T-cell (primary cell): ENCODE data around the gene CAPN8. TPM values are rescaled to one million over a fixed set of nuclear protein-coding genes. Genes with fewer than 3 reads are reported as not detected.

Experiments
- ATAC-seq, 4 experiments: fragments of 200-7000 bp in 3 of 4; fragments of 150-1000 bp in 1 of 4; cut with Tn5 transposase; replicated peaks in 1 of 4; 1 replicate in 3 of 4; 2 replicates in 1 of 4; pipeline ENCODE4 v1.10.0; 2021; ENCODE audit warnings: moderate library complexity in 3 of 4, mild to moderate bottlenecking in 2 of 4, moderate number of reproducible peaks in 1 of 4
- CTCF ChIA-PET, 2 donors: fragments of 300-600 bp; sonication (Branson Sonifier 250); formaldehyde crosslinking; loops; one replicate each; lab custom pipeline; 2022; ENCODE audit warnings: antibody characterized with exemption in 2 of 2; lab: Charles Lee
- POLR2A ChIA-PET, 2 donors: fragments of 300-600 bp; sonication (Branson Sonifier 250); formaldehyde crosslinking; loops; one replicate each; lab custom pipeline; 2022; ENCODE audit warnings: antibody characterized with exemption in 2 of 2; lab: Charles Lee
- DNase-seq, 35 experiments: peaks; one replicate each; pipeline versions ENCODE4 v3.0.0 to v3.0.0-alpha.2; 2013 to 2023
- H3K27ac ChIP-seq: one replicate; pipeline ENCODE4 v1.5.1; 2013; ENCODE audit warnings: low read length
- H3K27me3 ChIP-seq, 2 experiments: replicated peaks in 1 of 2; 1 replicate in 1 of 2; 2 replicates in 1 of 2; pipeline versions ENCODE4 v1.6.1 to v1.7.0; 2013; ENCODE audit warnings: low read length in 1 of 2, mixed read lengths in 1 of 2; ENCODE audit not compliant: control insufficient read depth in 2 of 2, insufficient read depth in 2 of 2; ENCODE audit errors: extremely low read depth in 1 of 2
- H3K36me3 ChIP-seq, 2 donors: 1 replicate in 1 of 2; 2 replicates in 1 of 2; pipeline versions ENCODE4 v1.6.1 to v1.7.0; 2013; ENCODE audit warnings: low read length in 1 of 2; ENCODE audit not compliant: control insufficient read depth in 2 of 2, insufficient read depth in 1 of 2; ENCODE audit errors: extremely low read depth in 1 of 2
- H3K4me1 ChIP-seq, 2 experiments: 1 replicate in 1 of 2; 2 replicates in 1 of 2; pipeline versions ENCODE4 v1.6.1 to v1.7.0; 2013; ENCODE audit warnings: low read length in 2 of 2, mixed read lengths in 1 of 2; ENCODE audit not compliant: insufficient read depth in 2 of 2, control insufficient read depth in 1 of 2; ENCODE audit errors: extremely low read depth in 1 of 2
- H3K4me3 ChIP-seq, 2 donors: 1 replicate in 1 of 2; 2 replicates in 1 of 2; pipeline versions ENCODE4 v1.5.1 to v1.7.0; 2013; ENCODE audit warnings: mild to moderate bottlenecking in 2 of 2, low read length in 1 of 2, moderate library complexity in 1 of 2; ENCODE audit not compliant: control insufficient read depth in 1 of 2; ENCODE audit errors: extremely low read depth in 1 of 2
- H3K9me3 ChIP-seq: 2 replicates; pipeline ENCODE4 v1.7.0; 2013
- H3K27ac Mint-ChIP-seq, 2 donors: one replicate each; pipeline ENCODE4 v1.8.0; 2020 to 2021; ENCODE audit warnings: mild to moderate bottlenecking in 2 of 2, mixed read lengths in 2 of 2
- H3K27me3 Mint-ChIP-seq, 2 donors: one replicate each; pipeline ENCODE4 v1.8.0; 2021 to 2022; ENCODE audit warnings: mixed read lengths in 2 of 2
- H3K36me3 Mint-ChIP-seq: one replicate; pipeline ENCODE4 v1.8.0; 2021; ENCODE audit warnings: mixed read lengths
- H3K4me1 Mint-ChIP-seq, 3 donors: one replicate each; pipeline ENCODE4 v1.8.0; 2020 to 2022; ENCODE audit warnings: mixed read lengths in 3 of 3, mild to moderate bottlenecking in 1 of 3
- H3K4me3 Mint-ChIP-seq, 3 donors: one replicate each; pipeline ENCODE4 v1.8.0; 2020 to 2022; ENCODE audit warnings: mild to moderate bottlenecking in 3 of 3, mixed read lengths in 3 of 3, moderate library complexity in 3 of 3
- H3K9me3 Mint-ChIP-seq, 3 donors: one replicate each; pipeline ENCODE4 v1.8.0; 2020 to 2022; ENCODE audit warnings: mixed read lengths in 3 of 3
- WGBS: methylation state at CpG from one replicate; pipeline ENCODE4 v1.1.5; 2013; ENCODE audit warnings: missing lambda C conversion rate; ENCODE audit not compliant: insufficient coverage; 5-methylcytosine and 5-hydroxymethylcytosine counted together
- total RNA-seq, 35 experiments: library from RNA in 6 of 35; stranded (reverse) in 6 of 35; fragments of 120-200 nt in 1 of 35; gene quantifications; one replicate each; pipeline versions ENCODE4 v1.2.1 to v1.2.4 and lab custom pipeline; 2013 to 2026

The CAPN8 gene
- total RNA-seq, 5 donors from 2014 or later (not counting 1 experiment from before 2014, with no cell fraction given) = 0.38 to 0.99 (median 0.56) TPM

GRCh38 chr1:223504741-223505140, 160.8 kb downstream of the CAPN8 start:
- Histone ChIP-seq H3K4me1 (no peaks in the 10 kb centered on the region), H3K9me3 (no peaks in the 10 kb centered on the region), H3K4me3 (no peak overlapping the region), H3K27ac (no peak overlapping the region), H3K36me3 (no peaks in the 10 kb centered on the region), H3K27me3 (no peaks in the 10 kb centered on the region)
- no peaks in the 10 kb centered on the region for H3K9me3 Mint-ChIP-seq
- ChIA-PET CTCF (interaction anchor here in 1 of 2 donors (0.7 kb wide), 1 partner anchor 29 kb away, joined by 3 read pairs; no protein-coding TSS in a partner anchor), POLR2A (no interaction called here)
- no peak for ATAC-seq
- H3K4me3 Mint-ChIP-seq = no peak overlapping the region
- no peaks in the 10 kb centered on the region for H3K36me3 Mint-ChIP-seq
- no peak for DNase-seq
- no peaks in the 10 kb centered on the region for H3K27me3 Mint-ChIP-seq
- peaks cover 0 to 9% (median 0%) of the 10 kb centered on the region in 3 donors for H3K4me1 Mint-ChIP-seq
- 90% methylated on average over 2 of the region's 4 CpGs for WGBS
- H3K27ac Mint-ChIP-seq = no peak overlapping the region

DNA sequence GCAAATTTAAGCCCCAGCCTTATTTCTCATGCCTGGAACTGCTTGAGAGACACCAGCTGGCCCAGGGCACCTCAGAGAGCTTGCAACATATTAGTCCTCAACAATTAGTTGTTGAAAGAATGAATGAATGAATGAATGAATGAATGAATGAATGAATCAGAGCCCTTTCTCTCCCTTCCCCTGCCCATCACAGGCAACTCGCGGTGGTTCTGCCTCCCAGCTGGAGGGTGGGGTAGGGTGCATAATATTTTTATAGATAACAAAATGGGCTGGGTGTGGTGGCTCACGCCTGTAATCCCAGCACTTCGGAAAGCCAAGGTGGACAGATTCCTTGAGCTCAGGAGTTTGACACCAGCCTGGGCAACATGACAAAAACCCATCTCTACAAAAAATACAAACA, 162.2 kb downstream of the CAPN8 start:
- Mint-ChIP-seq H3K4me1 (peaks cover 0 to 4% (median 0%) of the 10 kb centered on the region in 3 donors), H3K36me3 (no peaks in the 10 kb centered on the region), H3K27me3 (no peaks in the 10 kb centered on the region), H3K4me3 (no peak overlapping the region), H3K27ac (no peak overlapping the region), H3K9me3 (no peaks in the 10 kb centered on the region)
- Histone ChIP-seq H3K36me3 (no peaks in the 10 kb centered on the region), H3K4me3 (no peak overlapping the region), H3K27me3 (no peaks in the 10 kb centered on the region), H3K27ac (no peak overlapping the region), H3K4me1 (no peaks in the 10 kb centered on the region), H3K9me3 (no peaks in the 10 kb centered on the region)
- WGBS = no CpG with 5 or more reads among the region's 4 CpGs
- POLR2A ChIA-PET = interaction anchor here in 1 of 2 donors (0.6 kb wide), 1 partner anchor 875 kb away, joined by 5 read pairs; no protein-coding TSS in a partner anchor
- no peak for DNase-seq
- CTCF ChIA-PET = no interaction called here
- ATAC-seq = no peak

GRCh38 chr1:223500560-223501425, 164.7 kb downstream of the CAPN8 start:
- no peaks in the 10 kb centered on the region for H3K4me1 ChIP-seq
- no peaks in the 10 kb centered on the region for H3K27me3 Mint-ChIP-seq
- H3K27ac Mint-ChIP-seq = no peak overlapping the region
- no peaks in the 10 kb centered on the region for H3K9me3 ChIP-seq
- ChIA-PET CTCF (interaction anchor here (0.6 to 1.0 kb wide), 3 partner anchors 12 to 49 kb away, joined by 3 read pairs; no protein-coding TSS in a partner anchor), POLR2A (no interaction called here)
- no peak for DNase-seq
- H3K9me3 Mint-ChIP-seq = no peaks in the 10 kb centered on the region
- H3K36me3 ChIP-seq = no peaks in the 10 kb centered on the region
- H3K27ac ChIP-seq = no peak overlapping the region
- no peaks in the 10 kb centered on the region for H3K36me3 Mint-ChIP-seq
- peaks cover 0 to 3% (median 0%) of the 10 kb centered on the region in 3 donors for H3K4me1 Mint-ChIP-seq
- 59% methylated on average over 5 of the region's 11 CpGs for WGBS
- no peak overlapping the region for H3K4me3 Mint-ChIP-seq
- peaks cover 0 to 3% of the 10 kb centered on the region in 2 experiments for H3K27me3 ChIP-seq
- ATAC-seq = no peak
- H3K4me3 ChIP-seq = no peak overlapping the region

- H3K27ac Mint-ChIP-seq = no peak overlapping the region
- no peaks in the 10 kb centered on the region for H3K36me3 ChIP-seq
- H3K36me3 Mint-ChIP-seq = no peaks in the 10 kb centered on the region
- WGBS = 95% methylated on average over 3 of the region's 6 CpGs
- H3K4me3 Mint-ChIP-seq = no peak overlapping the region
- no peaks in the 10 kb centered on the region for H3K9me3 Mint-ChIP-seq
- no peak overlapping the region for H3K4me3 ChIP-seq
- no peak for DNase-seq
- H3K4me1 ChIP-seq = no peaks in the 10 kb centered on the region
- CTCF ChIA-PET = no interaction called here
- H3K9me3 ChIP-seq = no peaks in the 10 kb centered on the region
- peaks cover 0 to 3% of the 10 kb centered on the region in 2 experiments for H3K27me3 ChIP-seq
- H3K27me3 Mint-ChIP-seq = no peaks in the 10 kb centered on the region
- H3K27ac ChIP-seq = no peak overlapping the region
- no peaks in the 10 kb centered on the region for H3K4me1 Mint-ChIP-seq
- POLR2A ChIA-PET = no interaction called here
- ATAC-seq = no peak
Measured at GRCh38 chr1:223496883-223497282, 168.6 kb downstream of the CAPN8 start.

GRCh38 chr1:223494926-223495645, 170.4 kb downstream of the CAPN8 start:
- POLR2A ChIA-PET = no interaction called here
- H3K36me3 Mint-ChIP-seq = no peaks in the 10 kb centered on the region
- CTCF ChIA-PET = no interaction called here

DNA sequence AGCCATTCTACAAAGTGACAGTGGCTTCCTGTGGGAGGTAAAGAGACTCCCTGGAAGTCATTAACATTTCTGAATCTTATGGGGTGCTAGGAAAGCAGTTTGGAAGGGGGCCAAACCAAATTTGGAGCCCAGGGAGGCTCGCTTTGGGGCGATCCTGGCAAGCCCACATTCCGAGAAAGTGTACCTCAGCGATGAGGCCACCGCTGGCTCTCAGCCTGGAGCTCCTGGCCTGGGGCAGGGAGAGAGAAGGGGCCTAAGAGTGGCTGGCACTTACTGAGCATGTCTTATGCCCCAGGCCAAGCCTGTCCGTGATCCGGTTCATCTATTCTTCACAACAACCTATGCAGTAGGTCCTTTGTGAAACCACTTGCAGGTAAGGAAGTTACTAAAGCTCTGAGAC, 173.5 kb downstream of the CAPN8 start:
- Mint-ChIP-seq H3K9me3 (no peaks in the 10 kb centered on the region), H3K27ac (no peak overlapping the region), H3K27me3 (no peaks in the 10 kb centered on the region), H3K36me3 (no peaks in the 10 kb centered on the region), H3K4me1 (peaks cover 0 to 2% (median 0%) of the 10 kb centered on the region in 3 donors), H3K4me3 (no peak overlapping the region)
- ATAC-seq (no peak), DNase-seq (no peak)
- Histone ChIP-seq H3K27ac (no peak overlapping the region), H3K4me3 (no peak overlapping the region), H3K4me1 (no peaks in the 10 kb centered on the region), H3K9me3 (no peaks in the 10 kb centered on the region), H3K27me3 (peaks cover 0 to 5% of the 10 kb centered on the region in 2 experiments), H3K36me3 (no peaks in the 10 kb centered on the region)
- CTCF ChIA-PET = no interaction called here
- POLR2A ChIA-PET = interaction anchor here in 1 of 2 donors (0.7 kb wide), 1 partner anchor 163 kb away, joined by 3 read pairs; no protein-coding TSS in a partner anchor
- no CpG with 5 or more reads among the region's 7 CpGs for WGBS

More at GRCh38 chr1:223494926-223495645, 170.4 kb downstream of the CAPN8 start:
- H3K27me3 ChIP-seq = peaks cover 0 to 5% of the 10 kb centered on the region in 2 experiments
- no peaks in the 10 kb centered on the region for H3K36me3 ChIP-seq
- DNase-seq = no peak
- 91% methylated on average over 7 of the region's 11 CpGs for WGBS
- Mint-ChIP-seq H3K27me3 (no peaks in the 10 kb centered on the region), H3K4me3 (no peak overlapping the region), H3K4me1 (peaks cover 0 to 2% (median 0%) of the 10 kb centered on the region in 3 donors), H3K27ac (no peak overlapping the region), H3K9me3 (no peaks in the 10 kb centered on the region)
- no peaks in the 10 kb centered on the region for H3K4me1 ChIP-seq
- no peak for ATAC-seq
- H3K27ac ChIP-seq = no peak overlapping the region
- no peaks in the 10 kb centered on the region for H3K9me3 ChIP-seq
- no peak overlapping the region for H3K4me3 ChIP-seq
